ENCODE data around the gene SPOCK1. TPM values are rescaled to one million over a fixed set of nuclear protein-coding genes. Genes with fewer than 3 reads are reported as not detected.

Gene SPOCK1
- total and polyA plus RNA-seq, 8 donors, result 0.46 to 15.6 (median 9.2) TPM

GRCh38 chr5:137240285-137240684 is 258.8 kb downstream of the SPOCK1 start:
- no peak overlapping the region for H3K27ac ChIP-seq
- no peaks in the 10 kb centered on the region for H3K27me3 ChIP-seq
- H3K36me3 ChIP-seq, result no peaks in the 10 kb centered on the region
- intact Hi-C loops (cut with DNase I; ENCODE audit: low total_unique reads), result no loop called here
- no peaks in the 10 kb centered on the region for H3K4me1 ChIP-seq
- 68 to 78% (median 74%) methylated on average over 2 of the region's 2 CpGs for WGBS, 5 donors
- H3K4me3 ChIP-seq, result no peak overlapping the region
- DNase-seq, result no peak
- TF ChIP-seq POLR2AphosphoS5 (IDR thresholded peaks at IDR 0.05) (no peak), CTCF (IDR thresholded peaks at IDR 0.05) (no peak), POLR2A (IDR thresholded peaks at IDR 0.05) (no peak), EP300 (IDR thresholded peaks at IDR 0.05) (no peak)
- H3K9me3 ChIP-seq, result no peaks in the 10 kb centered on the region

DNA sequence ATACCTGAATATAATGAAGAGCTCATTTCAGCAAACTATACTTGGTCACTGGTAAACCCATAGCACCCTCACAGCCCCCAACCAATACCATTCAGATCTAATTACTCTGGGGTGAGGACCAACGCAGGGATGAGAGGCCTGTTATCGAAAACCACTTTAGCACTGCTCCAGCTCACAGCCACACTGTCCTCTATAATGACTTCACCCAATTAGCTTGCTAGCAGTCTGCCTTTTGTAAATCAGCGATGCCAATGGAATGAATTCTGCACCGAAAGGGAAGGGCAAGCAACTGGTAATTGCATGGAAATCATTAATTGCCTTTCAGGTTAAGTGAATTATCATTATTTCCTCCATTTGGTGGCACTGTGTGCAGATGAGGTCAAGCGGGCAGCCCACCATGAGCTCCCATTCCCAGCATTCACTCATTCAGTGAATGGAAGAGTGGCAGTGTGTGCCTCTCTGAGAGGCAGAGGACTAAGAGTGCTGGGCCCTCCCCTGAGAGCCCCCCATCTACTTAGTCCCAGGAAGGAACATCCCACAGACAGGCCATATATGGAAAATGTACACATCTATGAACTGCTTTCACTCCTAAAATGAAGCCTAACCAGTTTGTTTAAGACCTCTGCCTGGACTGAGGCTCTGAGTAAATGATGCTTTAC is 262.1 kb downstream of the SPOCK1 start:
- Histone ChIP-seq H3K4me1 (no peaks in the 10 kb centered on the region), H3K27ac (no peak overlapping the region), H3K36me3 (no peaks in the 10 kb centered on the region), H3K4me3 (no peak overlapping the region), H3K9me3 (no peaks in the 10 kb centered on the region), H3K27me3 (no peaks in the 10 kb centered on the region)
- intact Hi-C loops (cut with DNase I; ENCODE audit: low total_unique reads), result no loop called here
- no peak for TF ChIP-seq EP300 (IDR thresholded peaks at IDR 0.05)
- no peak for TF ChIP-seq CTCF (IDR thresholded peaks at IDR 0.05)
- no peak for TF ChIP-seq POLR2A (IDR thresholded peaks at IDR 0.05)
- TF ChIP-seq POLR2AphosphoS5 (IDR thresholded peaks at IDR 0.05), result no peak
- WGBS, 5 donors, result 88 to 95% (median 93%) methylated on average over 5 of the region's 5 CpGs
- DNase-seq, result no peak

DNA sequence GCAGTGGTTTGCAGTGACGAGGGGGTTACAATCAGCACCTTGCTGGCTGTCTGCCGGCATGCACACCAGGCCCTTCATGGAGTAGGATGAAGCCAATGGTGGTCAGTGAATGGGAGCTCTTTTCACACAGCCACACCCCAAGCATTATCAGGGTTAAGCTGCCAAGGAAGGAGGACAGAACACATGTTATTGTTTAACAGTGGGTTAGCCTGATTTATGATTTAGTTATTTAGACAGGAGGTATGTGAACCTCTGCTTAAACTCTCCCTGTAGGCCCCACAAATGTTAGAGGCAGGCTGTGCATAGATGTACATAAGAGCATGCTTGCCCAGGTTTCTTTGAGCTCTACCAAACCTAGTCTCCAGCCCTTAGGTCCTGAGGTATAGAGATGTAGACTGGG is 262.9 kb downstream of the SPOCK1 start:
- no peak overlapping the region for H3K4me3 ChIP-seq
- no peaks in the 10 kb centered on the region for H3K4me1 ChIP-seq
- TF ChIP-seq CTCF (IDR thresholded peaks at IDR 0.05) (no peak), POLR2A (IDR thresholded peaks at IDR 0.05) (no peak), EP300 (IDR thresholded peaks at IDR 0.05) (no peak), POLR2AphosphoS5 (IDR thresholded peaks at IDR 0.05) (no peak)
- H3K36me3 ChIP-seq, result no peaks in the 10 kb centered on the region
- no peak for DNase-seq
- intact Hi-C loops (cut with DNase I; ENCODE audit: low total_unique reads), result no loop called here
- WGBS, 5 donors, result 0 to 56% (median 39%) methylated on average over 1 to 2 of the region's 2 CpGs
- H3K9me3 ChIP-seq, result no peaks in the 10 kb centered on the region
- no peak overlapping the region for H3K27ac ChIP-seq
- H3K27me3 ChIP-seq, result no peaks in the 10 kb centered on the region

- 83 to 86% (median 84%) methylated on average over 10 of the region's 10 CpGs for WGBS, 5 donors
- Histone ChIP-seq H3K27ac (no peak overlapping the region), H3K27me3 (no peaks in the 10 kb centered on the region), H3K36me3 (no peaks in the 10 kb centered on the region), H3K4me3 (no peak overlapping the region), H3K9me3 (no peaks in the 10 kb centered on the region), H3K4me1 (no peaks in the 10 kb centered on the region)
- intact Hi-C loops (cut with DNase I; ENCODE audit: low total_unique reads), result no loop called here
- no peak for TF ChIP-seq POLR2A (IDR thresholded peaks at IDR 0.05)
- TF ChIP-seq CTCF (IDR thresholded peaks at IDR 0.05), result no peak
- TF ChIP-seq POLR2AphosphoS5 (IDR thresholded peaks at IDR 0.05), result no peak
- TF ChIP-seq EP300 (IDR thresholded peaks at IDR 0.05), result no peak
- DNase-seq, result no peak
Observed at GRCh38 chr5:137234973-137235943, 263.9 kb downstream of the SPOCK1 start.

Data from stomach (tissue), 9 donors.